NCI-H82 (cell line): ENCODE results near the gene GJC1.
A peak's percentile ranks its signal among the peaks of the same experiment; 100 is the strongest.
"Not testable (repeated sequence)": the region's sequence is repeated elsewhere in the genome, so short reads cannot be mapped to it uniquely, and the experiment has no call there.

Source experiments
- DNase-seq: peaks from one replicate; lab custom pipeline; 2025; lab: John Stamatoyannopoulos, UW

GJC1 gene

GRCh38 chr17:44844390-44844830 is 14.3 kb upstream of the GJC1 start:
- no peak for DNase-seq

GRCh38 chr17:44842748-44843147 is 12.7 kb upstream of the GJC1 start:
- peak; percentile 96 for DNase-seq

- peak; percentile 26 for DNase-seq
Observed at GRCh38 chr17:44840936-44841335, 10.8 kb upstream of the GJC1 start.

GRCh38 chr17:44840274-44840673 is 10.2 kb upstream of the GJC1 start:
- DNase-seq = no peak

- no peak for DNase-seq
Observed at GRCh38 chr17:44837196-44837595, 7.1 kb upstream of the GJC1 start.

- DNase-seq = no peak
Observed at GRCh38 chr17:44832805-44833204, 2.7 kb upstream of the GJC1 start.

GRCh38 chr17:44831371-44831770 is 1.3 kb upstream of the GJC1 start:
- DNase-seq = no peak

GRCh38 chr17:44830359-44831288 is 537 bp upstream of the GJC1 start:
- peak; percentile 53 for DNase-seq

GRCh38 chr17:44828919-44829522 is 1.1 kb downstream of the GJC1 start:
- no peak for DNase-seq

GRCh38 chr17:44827863-44828262 is 2.2 kb downstream of the GJC1 start:
- DNase-seq = no peak

- no peak for DNase-seq
Observed at GRCh38 chr17:44826123-44826790, 3.8 kb downstream of the GJC1 start.

- not testable (repeated sequence) for DNase-seq
Observed at GRCh38 chr17:44825236-44825635, 4.9 kb downstream of the GJC1 start.

GRCh38 chr17:44820631-44821212 is 9.4 kb downstream of the GJC1 start:
- DNase-seq = peak; percentile 64

GRCh38 chr17:44818508-44818907 is 11.6 kb downstream of the GJC1 start:
- not testable (repeated sequence) for DNase-seq

- no peak for DNase-seq
Observed at GRCh38 chr17:44812263-44812662, 17.8 kb downstream of the GJC1 start.

- not testable (repeated sequence) for DNase-seq
Observed at GRCh38 chr17:44808656-44809388, 21.3 kb downstream of the GJC1 start.

GRCh38 chr17:44808156-44808555 is 21.9 kb downstream of the GJC1 start:
- DNase-seq = peak; percentile 16

- DNase-seq = peak; percentile 97
Observed at GRCh38 chr17:44807817-44808155, 22.3 kb downstream of the GJC1 start.

GRCh38 chr17:44807093-44807816 is 22.8 kb downstream of the GJC1 start:
- DNase-seq = no peak

GRCh38 chr17:44804302-44805089 is 25.6 kb downstream of the GJC1 start:
- no peak for DNase-seq
